GM12878 (cell line): ENCODE results near the gene LHFPL3. TPM values are rescaled to one million over a fixed set of nuclear protein-coding genes. Genes with fewer than 3 reads are reported as not detected.
A peak's percentile ranks its signal among the peaks of the same experiment; 100 is the strongest.

Experiments used
- ATAC-seq: fragments of 200-7000 bp; cut with Tn5 transposase; 3 replicates; pipeline ENCODE4 v1.9.1; 2020; ENCODE audit warnings: mild to moderate bottlenecking, moderate library complexity
- BruUV-seq: library from RNA; stranded (reverse); fragments of 400-500 nt; replicated peaks from 2 replicates; lab custom pipeline; 2021; lab: Mats Ljungman, UMichigan
- CTCF ChIA-PET: fragments of 300-600 bp; sonication (Branson Sonifier 250); formaldehyde crosslinking; extraction: SDS; loops from one replicate; lab custom pipeline; 2021; ENCODE audit warnings: inconsistent platforms; lab: Yijun Ruan, JAX
- POLR2A ChIA-PET: fragments of 350-600 bp; formaldehyde crosslinking; extraction: SDS; loops from one replicate; lab custom pipeline; 2021; ENCODE audit warnings: inconsistent platforms; lab: Charles Lee
- RAD21 ChIA-PET: fragments of 300-600 bp; sonication (Branson Sonifier 250); formaldehyde crosslinking; loops from one replicate; lab custom pipeline; 2023; ENCODE audit warnings: antibody characterized with exemption; ENCODE audit not compliant: unreplicated experiment; lab: Charles Lee
- SMC1A ChIA-PET: fragments of 300-600 bp; sonication (Branson Sonifier 250); formaldehyde crosslinking; loops from one replicate; lab custom pipeline; 2023; ENCODE audit not compliant: unreplicated experiment, uncharacterized antibody; lab: Charles Lee
- DNase-seq: peaks from one replicate; pipeline ENCODE4 v3.0.0-alpha.2; 2011; ENCODE audit warnings: low read depth, low spot score
- FAIRE-seq: peaks from 3 replicates; lab custom pipeline; 2011; peaks lifted over from hg19 to GRCh38; lab: Jason Lieb, UNC
- H2AFZ ChIP-seq: 2 replicates; pipeline ENCODE4 v1.6.0; 2011; ENCODE audit warnings: low read depth, low read length, control low read depth; ENCODE audit not compliant: control insufficient read depth
- H3K27ac ChIP-seq: 2 replicates; pipeline ENCODE4 v1.5.1; 2011; ENCODE audit warnings: control low read depth; ENCODE audit not compliant: control insufficient read depth, insufficient read depth
- H3K27me3 ChIP-seq, 2 experiments: replicated peaks in 1 of 2; 2 replicates each; pipeline versions ENCODE4 v1.6.0 to v1.6.1; 2011; ENCODE audit warnings: low read length in 1 of 2; ENCODE audit not compliant: control insufficient read depth in 2 of 2, insufficient read depth in 2 of 2
- H3K36me3 ChIP-seq, 2 experiments: 2 replicates each; pipeline ENCODE4 v1.5.1; 2011; ENCODE audit warnings: low read length in 1 of 2; ENCODE audit not compliant: control insufficient read depth in 2 of 2, insufficient read depth in 2 of 2
- H3K4me1 ChIP-seq: 2 replicates; pipeline ENCODE4 v1.6.1; 2011; ENCODE audit warnings: mild to moderate bottlenecking, low read length, moderate library complexity, mixed read lengths; ENCODE audit not compliant: control insufficient read depth, insufficient read depth
- H3K4me2 ChIP-seq: 2 replicates; pipeline ENCODE4 v1.6.0; 2011; ENCODE audit warnings: control low read depth; ENCODE audit not compliant: control insufficient read depth, insufficient read depth
- H3K4me3 ChIP-seq: fragments of 200-600 bp; sonication (generic); 2 replicates; pipeline ENCODE4 v1.5.1; 2016
- H3K79me2 ChIP-seq: 2 replicates; pipeline ENCODE4 v1.6.0; 2011; ENCODE audit warnings: low read length; ENCODE audit not compliant: control insufficient read depth, insufficient read depth
- H3K9ac ChIP-seq: 2 replicates; pipeline ENCODE4 v1.8.0; 2011; ENCODE audit warnings: low read length, control low read depth, mixed read lengths; ENCODE audit not compliant: control insufficient read depth, insufficient read depth
- H3K9me3 ChIP-seq: replicated peaks from 3 replicates; pipeline ENCODE4 v1.5.1; 2011; ENCODE audit warnings: mild to moderate bottlenecking, low read length; ENCODE audit not compliant: control insufficient read depth, insufficient read depth
- H4K20me1 ChIP-seq: 2 replicates; pipeline ENCODE4 v1.6.0; 2011; ENCODE audit not compliant: control insufficient read depth, insufficient read depth
- MYB ChIP-seq: fragments of 150-350 bp; IDR thresholded peaks from 2 replicates; pipeline ENCODE4 v1.6.1; 2014; ENCODE audit warnings: mild to moderate bottlenecking, low read depth, low read length, borderline replicate concordance
- NFYA ChIP-seq: IDR thresholded peaks from 2 replicates; pipeline ENCODE4 v1.6.1; 2011; ENCODE audit warnings: low read depth, mild to moderate bottlenecking, low read length, improper control_type of control experiment, borderline replicate concordance
- NRF1 ChIP-seq: conservative IDR thresholded peaks from 2 replicates; pipeline ENCODE4 v1.6.1; 2011; ENCODE audit warnings: mild to moderate bottlenecking, low read depth, low read length, improper control_type of control experiment
- POLR2AphosphoS2 ChIP-seq: IDR thresholded peaks from 2 replicates; pipeline ENCODE4 v1.6.1; 2011; ENCODE audit warnings: low read depth, mild to moderate bottlenecking, low read length, improper control_type of control experiment, moderate library complexity
- RUNX3 ChIP-seq: IDR thresholded peaks from 2 replicates; pipeline ENCODE4 v1.6.1; 2012; ENCODE audit warnings: low read length, inconsistent platforms
- SIN3A ChIP-seq: IDR thresholded peaks from 2 replicates; pipeline ENCODE4 v1.6.1; 2012; ENCODE audit warnings: low read depth, low read length, improper control_type of control experiment
- WGBS: methylation state at CpG from one replicate; pipeline ENCODE4 v1.1.6; 2016; ENCODE audit warnings: low lambda C conversion rate; ENCODE audit not compliant: insufficient replicate concordance, insufficient coverage; ENCODE audit errors: missing lambda C conversion rate; 5-methylcytosine and 5-hydroxymethylcytosine counted together
- in situ Hi-C: fragments of 300-500 bp; cut with MboI; formaldehyde crosslinking; loops from 9 replicates; pipeline ENCODE4 v1.14.3; 2018; ENCODE audit warnings: mixed read lengths
- intact Hi-C: fragments of 100-400 bp; cut with micrococcal nuclease; formaldehyde crosslinking; loops from one replicate; pipeline ENCODE4 v1.14.2; 2022; ENCODE audit not compliant: unreplicated experiment
- polyA plus RNA-seq, 11 experiments: library from polyadenylated mRNA; depleted of rRNA in 4 of 11; unstranded in 6 of 11; stranded (reverse) in 5 of 11; fragments of >200 nt; fragmentation: Nextera tagmentation in 4 of 11; fragmentation: Illumina TruSeq in 1 of 11; extraction: Ambion mirVana in 4 of 11; extraction: Trizol in 1 of 11; gene quantifications; 1 replicate in 1 of 11; 2 replicates in 10 of 11; pipeline versions ENCODE4 v1.2.1 to v1.2.3, GENCODE V29; 2011 to 2016; ENCODE audit warnings: inconsistent platforms in 2 of 11, missing spikeins in 2 of 11, low read depth in 1 of 11
- total RNA-seq, 4 experiments: library from RNA; depleted of rRNA in 3 of 4; stranded (reverse); fragments of >200 nt in 3 of 4; fragmentation: Illumina TruSeq in 1 of 4; extraction: Trizol in 1 of 4; gene quantifications; 2 replicates each; pipeline versions ENCODE4 v1.2.1 to v1.2.3, GENCODE V29; 2013 to 2021
- TF ChIP-seq, protein P1 (sequence below): fragments of 450-650 bp; IDR thresholded peaks from 2 replicates; pipeline ENCODE4 v1.6.1; 2014; ENCODE audit warnings: mild to moderate bottlenecking
- TF ChIP-seq, protein P2 (sequence below): fragments of 450-650 bp; IDR thresholded peaks from 2 replicates; pipeline ENCODE4 v1.6.1; 2017; ENCODE audit warnings: mild to moderate bottlenecking, moderate library complexity

Gene LHFPL3
- total and polyA plus RNA-seq, 10 of the 15 experiments (the other 5 are each of a cell fraction or from before 2014, with no cell fraction given): 0.09 TPM; not detected in 9

DNA sequence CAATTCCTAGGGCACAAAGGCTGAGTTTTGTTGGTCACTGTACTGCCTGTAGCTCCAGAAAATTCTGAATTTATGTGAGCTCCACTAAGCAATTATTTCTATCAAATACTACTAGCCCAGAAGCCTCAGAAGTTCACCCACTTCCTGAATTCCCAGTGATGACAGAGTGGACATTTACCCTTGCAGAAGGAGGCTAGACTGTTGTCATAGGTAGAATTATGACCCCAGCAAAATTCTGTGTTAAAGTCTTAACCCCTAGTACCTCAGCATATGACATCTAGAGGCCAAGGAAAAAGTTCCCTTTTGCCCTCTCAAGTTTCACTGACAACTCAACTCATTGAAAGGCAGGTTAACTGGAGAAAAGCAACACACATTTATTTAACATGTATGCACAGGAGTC, 606.9 kb downstream of the LHFPL3 start:
- H3K4me3 ChIP-seq: no peak overlapping the region
- no peaks in the 10 kb centered on the region for H3K9me3 ChIP-seq
- ATAC-seq: no peak
- CTCF ChIA-PET: interaction anchor here (0.7 to 1.7 kb wide), 2 partner anchors 46 to 436 kb away, joined by 3 to 5 read pairs; no protein-coding TSS in a partner anchor
- no peak overlapping the region for H2AFZ ChIP-seq
- H3K4me1 ChIP-seq: peaks cover 3% of the 10 kb centered on the region; the same call in 1 of the 2 replicates
- RAD21 ChIA-PET: no interaction called here
- POLR2A ChIA-PET: interaction anchor here (0.6 kb wide), 1 partner anchor 76 kb away, joined by 3 read pairs; no protein-coding TSS in a partner anchor
- H4K20me1 ChIP-seq: no peaks in the 10 kb centered on the region
- FAIRE-seq: no peak
- no TSS peak for BruUV-seq
- no peak overlapping the region for H3K27ac ChIP-seq
- TF ChIP-seq, protein P1, sequence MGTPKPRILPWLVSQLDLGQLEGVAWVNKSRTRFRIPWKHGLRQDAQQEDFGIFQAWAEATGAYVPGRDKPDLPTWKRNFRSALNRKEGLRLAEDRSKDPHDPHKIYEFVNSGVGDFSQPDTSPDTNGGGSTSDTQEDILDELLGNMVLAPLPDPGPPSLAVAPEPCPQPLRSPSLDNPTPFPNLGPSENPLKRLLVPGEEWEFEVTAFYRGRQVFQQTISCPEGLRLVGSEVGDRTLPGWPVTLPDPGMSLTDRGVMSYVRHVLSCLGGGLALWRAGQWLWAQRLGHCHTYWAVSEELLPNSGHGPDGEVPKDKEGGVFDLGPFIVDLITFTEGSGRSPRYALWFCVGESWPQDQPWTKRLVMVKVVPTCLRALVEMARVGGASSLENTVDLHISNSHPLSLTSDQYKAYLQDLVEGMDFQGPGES: no peak
- TF ChIP-seq, all 136 proteins: peak for 0
- Histone ChIP-seq H3K36me3 (no peaks in the 10 kb centered on the region; a peak in 1 of 4 replicates), H3K79me2 (no peaks in the 10 kb centered on the region), H3K27me3 (no peaks in the 10 kb centered on the region), H3K4me2 (no peak overlapping the region), H3K9ac (no peak overlapping the region)
- SMC1A ChIA-PET: interaction anchor here (1.3 to 2.6 kb wide), 2 partner anchors 8 to 10 kb away, joined by 3 to 13 read pairs; no protein-coding TSS in a partner anchor
- DNase-seq: no peak
- in situ Hi-C loops: no loop called here
- intact Hi-C loops: no loop called here

DNA sequence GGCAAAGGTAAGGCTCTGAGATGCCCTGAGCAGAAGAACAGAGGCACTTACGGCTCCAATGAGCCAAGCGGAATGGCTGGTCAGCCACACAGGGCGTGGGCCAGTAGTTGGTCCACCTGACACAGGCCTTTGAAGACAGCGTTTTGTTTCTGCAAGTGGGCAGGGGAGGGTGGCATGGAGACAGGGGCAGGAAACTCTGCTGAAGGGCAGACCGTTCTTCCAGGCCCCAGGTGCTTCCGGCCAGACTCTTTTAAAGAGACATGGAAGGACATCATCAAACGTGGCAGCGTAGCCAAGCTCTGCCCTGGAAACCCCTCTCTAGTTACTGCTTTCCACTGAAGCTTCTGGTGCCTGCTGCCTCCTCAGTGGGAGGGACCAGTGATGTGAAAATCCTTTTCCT, 608.1 kb downstream of the LHFPL3 start:
- no peak overlapping the region for H3K4me2 ChIP-seq
- H3K9ac ChIP-seq: no peak overlapping the region; the same call in 1 of the 2 replicates
- FAIRE-seq: no peak
- peak overlapping the region; percentile 3 for H2AFZ ChIP-seq
- DNase-seq: no peak
- intact Hi-C loops: no loop called here
- H3K27ac ChIP-seq: no peak overlapping the region
- no TSS peak for BruUV-seq
- no peak overlapping the region for H3K4me3 ChIP-seq
- SMC1A ChIA-PET: interaction anchor here (1.5 to 2.6 kb wide), 2 partner anchors 10 to 44 kb away, joined by 4 to 13 read pairs; no protein-coding TSS in a partner anchor
- H4K20me1 ChIP-seq: no peaks in the 10 kb centered on the region
- peaks cover 6% of the 10 kb centered on the region for H3K4me1 ChIP-seq
- no peak for ATAC-seq
- no peak for TF ChIP-seq NFYA
- TF ChIP-seq, protein P2, sequence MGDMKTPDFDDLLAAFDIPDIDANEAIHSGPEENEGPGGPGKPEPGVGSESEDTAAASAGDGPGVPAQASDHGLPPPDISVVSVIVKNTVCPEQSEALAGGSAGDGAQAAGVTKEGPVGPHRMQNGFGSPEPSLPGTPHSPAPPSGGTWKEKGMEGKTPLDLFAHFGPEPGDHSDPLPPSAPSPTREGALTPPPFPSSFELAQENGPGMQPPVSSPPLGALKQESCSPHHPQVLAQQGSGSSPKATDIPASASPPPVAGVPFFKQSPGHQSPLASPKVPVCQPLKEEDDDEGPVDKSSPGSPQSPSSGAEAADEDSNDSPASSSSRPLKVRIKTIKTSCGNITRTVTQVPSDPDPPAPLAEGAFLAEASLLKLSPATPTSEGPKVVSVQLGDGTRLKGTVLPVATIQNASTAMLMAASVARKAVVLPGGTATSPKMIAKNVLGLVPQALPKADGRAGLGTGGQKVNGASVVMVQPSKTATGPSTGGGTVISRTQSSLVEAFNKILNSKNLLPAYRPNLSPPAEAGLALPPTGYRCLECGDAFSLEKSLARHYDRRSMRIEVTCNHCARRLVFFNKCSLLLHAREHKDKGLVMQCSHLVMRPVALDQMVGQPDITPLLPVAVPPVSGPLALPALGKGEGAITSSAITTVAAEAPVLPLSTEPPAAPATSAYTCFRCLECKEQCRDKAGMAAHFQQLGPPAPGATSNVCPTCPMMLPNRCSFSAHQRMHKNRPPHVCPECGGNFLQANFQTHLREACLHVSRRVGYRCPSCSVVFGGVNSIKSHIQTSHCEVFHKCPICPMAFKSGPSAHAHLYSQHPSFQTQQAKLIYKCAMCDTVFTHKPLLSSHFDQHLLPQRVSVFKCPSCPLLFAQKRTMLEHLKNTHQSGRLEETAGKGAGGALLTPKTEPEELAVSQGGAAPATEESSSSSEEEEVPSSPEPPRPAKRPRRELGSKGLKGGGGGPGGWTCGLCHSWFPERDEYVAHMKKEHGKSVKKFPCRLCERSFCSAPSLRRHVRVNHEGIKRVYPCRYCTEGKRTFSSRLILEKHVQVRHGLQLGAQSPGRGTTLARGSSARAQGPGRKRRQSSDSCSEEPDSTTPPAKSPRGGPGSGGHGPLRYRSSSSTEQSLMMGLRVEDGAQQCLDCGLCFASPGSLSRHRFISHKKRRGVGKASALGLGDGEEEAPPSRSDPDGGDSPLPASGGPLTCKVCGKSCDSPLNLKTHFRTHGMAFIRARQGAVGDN: no peak
- TF ChIP-seq POLR2AphosphoS2: no peak
- TF ChIP-seq NRF1: no peak
- no peak for TF ChIP-seq RUNX3
- TF ChIP-seq SIN3A: no peak
- no peak for TF ChIP-seq MYB
- TF ChIP-seq, all 136 proteins: peak for 0
- ChIA-PET POLR2A (no interaction called here), CTCF (interaction anchor here (0.9 to 1.7 kb wide), 3 partner anchors 9 to 44 kb away, joined by 3 to 5 read pairs (median 3); no protein-coding TSS in a partner anchor), RAD21 (interaction anchor here (1.7 kb wide), 1 partner anchor 11 kb away, joined by 5 read pairs; no protein-coding TSS in a partner anchor)
- in situ Hi-C loops: no loop called here
- WGBS: 71% methylated on average over 8 of the region's 8 CpGs
- Histone ChIP-seq H3K27me3 (no peaks in the 10 kb centered on the region), H3K9me3 (no peaks in the 10 kb centered on the region; the same call in 2 of the 3 replicates), H3K79me2 (no peaks in the 10 kb centered on the region), H3K36me3 (no peaks in the 10 kb centered on the region; a peak in 1 of 4 replicates)
